ENCODE results near the gene C3orf20. TPM values are rescaled to one million over a fixed set of nuclear protein-coding genes. Genes with fewer than 3 reads are reported as not detected.

Gene C3orf20
- total RNA-seq, 1 donor: not detected

DNA sequence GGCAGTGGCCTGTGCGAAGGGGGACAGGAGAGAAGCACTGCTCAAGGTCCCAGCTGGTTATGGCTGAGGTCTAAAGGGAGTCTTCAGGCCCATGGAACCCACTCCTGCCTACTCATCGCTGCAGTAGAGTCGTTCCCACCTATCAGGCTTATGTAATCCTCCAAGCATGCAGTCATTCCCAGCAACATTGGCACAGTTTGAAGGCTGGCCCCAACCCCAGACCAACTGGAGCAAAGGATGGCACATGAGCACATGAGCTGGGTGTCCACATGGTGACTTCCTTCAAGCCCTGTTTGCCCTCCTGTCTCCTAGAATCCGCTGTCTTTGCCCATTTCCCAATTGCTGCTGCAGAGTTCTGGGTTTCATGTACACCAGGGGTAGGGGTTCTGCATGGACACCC, 83.4 kb downstream of the C3orf20 start:
- H3K4me3 ChIP-seq (ENCODE audit: low read depth, low read length): no peak overlapping the region
- TF ChIP-seq, protein P1, sequence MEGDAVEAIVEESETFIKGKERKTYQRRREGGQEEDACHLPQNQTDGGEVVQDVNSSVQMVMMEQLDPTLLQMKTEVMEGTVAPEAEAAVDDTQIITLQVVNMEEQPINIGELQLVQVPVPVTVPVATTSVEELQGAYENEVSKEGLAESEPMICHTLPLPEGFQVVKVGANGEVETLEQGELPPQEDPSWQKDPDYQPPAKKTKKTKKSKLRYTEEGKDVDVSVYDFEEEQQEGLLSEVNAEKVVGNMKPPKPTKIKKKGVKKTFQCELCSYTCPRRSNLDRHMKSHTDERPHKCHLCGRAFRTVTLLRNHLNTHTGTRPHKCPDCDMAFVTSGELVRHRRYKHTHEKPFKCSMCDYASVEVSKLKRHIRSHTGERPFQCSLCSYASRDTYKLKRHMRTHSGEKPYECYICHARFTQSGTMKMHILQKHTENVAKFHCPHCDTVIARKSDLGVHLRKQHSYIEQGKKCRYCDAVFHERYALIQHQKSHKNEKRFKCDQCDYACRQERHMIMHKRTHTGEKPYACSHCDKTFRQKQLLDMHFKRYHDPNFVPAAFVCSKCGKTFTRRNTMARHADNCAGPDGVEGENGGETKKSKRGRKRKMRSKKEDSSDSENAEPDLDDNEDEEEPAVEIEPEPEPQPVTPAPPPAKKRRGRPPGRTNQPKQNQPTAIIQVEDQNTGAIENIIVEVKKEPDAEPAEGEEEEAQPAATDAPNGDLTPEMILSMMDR (IDR thresholded peaks at IDR 0.05; ENCODE audit: insufficient read depth, low read length): no peak
- DNase-seq (ENCODE audit: low read depth): no peak

DNA sequence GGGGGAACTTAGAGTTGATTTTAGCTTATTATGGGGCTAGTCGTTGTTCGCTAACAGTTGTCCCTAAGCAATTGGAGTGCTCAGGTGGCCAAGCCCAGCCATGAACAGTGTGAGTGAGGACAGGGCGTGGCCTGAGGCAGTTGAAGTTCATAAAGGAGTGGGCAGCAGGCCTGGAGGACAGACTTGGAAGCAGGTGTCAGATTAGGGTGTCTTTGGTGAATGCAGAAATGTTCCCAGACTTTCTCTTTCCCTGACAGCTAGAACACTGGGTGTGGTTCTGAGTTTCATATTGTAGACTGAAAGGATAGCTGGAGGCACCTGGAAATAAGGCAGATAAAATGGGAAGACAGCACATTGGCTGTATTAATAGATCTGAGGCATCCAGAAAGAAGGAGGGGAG, 84.0 kb downstream of the C3orf20 start:
- TF ChIP-seq, protein P1 (IDR thresholded peaks at IDR 0.05; ENCODE audit: insufficient read depth, low read length): no peak
- no peak overlapping the region for H3K4me3 ChIP-seq (ENCODE audit: low read depth, low read length)
- DNase-seq (ENCODE audit: low read depth): no peak

DNA sequence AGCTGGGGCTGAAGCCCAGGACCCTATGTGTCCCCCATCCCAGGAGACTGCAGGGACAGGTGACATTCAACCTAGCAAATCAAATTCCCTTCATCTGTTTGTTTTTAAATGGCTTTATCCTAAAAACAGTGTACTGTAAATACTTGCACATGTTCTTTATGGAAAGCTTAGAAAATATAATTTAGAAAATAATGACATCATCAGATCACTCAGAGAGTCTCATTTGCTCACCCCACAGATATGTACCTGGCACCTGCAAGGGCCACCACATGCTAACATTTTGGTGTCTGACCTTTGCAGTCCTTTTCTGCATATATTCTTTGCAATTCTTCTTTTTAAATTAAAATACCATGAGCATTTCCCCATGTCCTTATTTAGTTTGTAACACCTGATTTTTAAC, 85.2 kb downstream of the C3orf20 start:
- DNase-seq (ENCODE audit: low read depth): no peak
- H3K4me3 ChIP-seq (ENCODE audit: low read depth, low read length): no peak overlapping the region
- TF ChIP-seq, protein P1 (IDR thresholded peaks at IDR 0.05; ENCODE audit: insufficient read depth, low read length): no peak

DNA sequence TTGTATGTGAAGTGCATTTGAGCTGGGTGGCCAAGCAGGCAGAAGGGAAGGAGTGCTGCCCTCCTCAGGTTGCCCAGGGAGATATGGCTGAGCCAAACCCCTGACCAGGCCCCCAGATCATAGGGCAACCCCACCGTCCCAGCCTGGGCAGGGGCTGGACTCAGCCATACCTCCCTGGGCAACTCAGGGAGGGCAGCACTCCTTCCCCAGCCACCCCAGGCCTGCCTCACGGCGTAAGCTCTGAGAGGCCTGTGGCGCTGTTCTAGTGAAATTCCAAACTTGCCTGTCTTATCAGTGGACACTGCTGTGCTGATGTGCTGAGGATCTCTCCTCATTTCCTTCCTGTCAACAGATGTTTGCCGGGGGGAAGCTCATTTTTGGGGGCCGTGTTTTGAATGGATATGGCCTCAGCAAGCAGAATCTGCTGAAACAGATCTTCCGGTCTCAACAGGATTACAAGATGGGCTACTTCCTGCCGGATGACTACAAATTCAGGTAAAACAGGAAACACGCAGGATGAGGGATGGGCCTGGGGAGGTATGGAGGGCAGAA, 86.3 kb downstream of the C3orf20 start:
- no peak overlapping the region for H3K4me3 ChIP-seq (ENCODE audit: low read depth, low read length)
- no peak for DNase-seq (ENCODE audit: low read depth)
- TF ChIP-seq, protein P1 (IDR thresholded peaks at IDR 0.05; ENCODE audit: insufficient read depth, low read length): no peak

DNA sequence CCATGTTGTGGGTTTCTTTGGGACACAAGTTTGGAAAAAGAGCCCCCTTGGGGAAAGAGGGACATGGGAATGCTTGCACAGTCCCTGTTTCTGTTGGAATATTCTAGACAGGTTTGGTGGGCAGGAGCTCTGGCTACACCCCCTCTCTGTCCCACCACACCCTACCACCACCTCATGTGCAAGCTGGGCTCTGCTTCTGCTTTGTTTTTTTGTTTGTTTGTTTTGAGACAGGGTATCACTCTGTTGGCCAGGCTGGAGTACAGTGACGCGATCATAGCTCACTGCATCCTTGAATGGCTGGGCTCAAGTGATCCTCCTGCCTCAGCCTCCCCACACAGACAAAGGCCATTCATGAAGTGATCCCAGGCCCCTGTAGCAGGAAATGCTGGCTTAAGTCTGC, 86.9 kb downstream of the C3orf20 start:
- H3K4me3 ChIP-seq (ENCODE audit: low read depth, low read length): no peak overlapping the region
- TF ChIP-seq, protein P1 (IDR thresholded peaks at IDR 0.05; ENCODE audit: insufficient read depth, low read length): no peak
- DNase-seq (ENCODE audit: low read depth): no peak

DNA sequence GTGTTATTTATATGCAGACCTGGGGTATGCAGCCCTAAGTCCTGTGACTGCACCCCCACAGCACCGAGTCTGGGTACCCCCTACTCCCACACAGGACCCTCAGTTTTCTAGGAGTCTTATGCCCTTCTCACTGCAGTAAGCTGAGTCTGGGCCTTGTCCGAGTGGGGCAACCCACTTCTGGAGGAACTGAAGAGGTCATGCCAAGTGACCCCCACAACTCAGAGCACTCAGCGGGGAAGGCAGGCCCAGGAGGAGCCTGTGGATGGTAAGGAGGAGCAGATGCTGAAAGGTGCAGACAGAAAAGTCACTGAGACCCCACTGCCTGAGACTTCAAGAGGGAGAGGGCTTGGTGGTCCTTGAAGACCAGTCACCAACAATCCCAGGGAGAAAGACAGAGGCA, 87.8 kb downstream of the C3orf20 start:
- no peak for DNase-seq (ENCODE audit: low read depth)
- H3K4me3 ChIP-seq (ENCODE audit: low read depth, low read length): no peak overlapping the region
- TF ChIP-seq, protein P1 (IDR thresholded peaks at IDR 0.05; ENCODE audit: insufficient read depth, low read length): no peak

Measured in fibroblast of the aortic adventitia (primary cell).